Measurements from ENCODE around the gene UCP2. TPM values are rescaled to one million over a fixed set of nuclear protein-coding genes. Genes with fewer than 3 reads are reported as not detected.
"Not testable (repeated sequence)": the region's sequence is repeated elsewhere in the genome, so short reads cannot be mapped to it uniquely, and the experiment has no call there.

The UCP2 gene
- total RNA-seq, 3 donors from 2014 or later (not counting 1 experiment from before 2014, with no cell fraction given): 463 to 946 (median 562) TPM

- no peaks in the 10 kb centered on the region for H3K4me1 Mint-ChIP-seq
- WGBS (ENCODE audit: insufficient coverage): 94% methylated on average over 3 of the region's 6 CpGs
- Histone ChIP-seq H3K27ac (ENCODE audit: low read length) (no peak overlapping the region), H3K27me3 (ENCODE audit: control insufficient read depth, insufficient read depth, low read length) (no peaks in the 10 kb centered on the region), H3K4me3 (ENCODE audit: low read length) (no peak overlapping the region), H3K4me1 (ENCODE audit: control insufficient read depth, insufficient read depth, low read length) (peaks cover 13% of the 10 kb centered on the region), H3K36me3 (ENCODE audit: control insufficient read depth, insufficient read depth, low read length) (no peaks in the 10 kb centered on the region), H3K9me3 (ENCODE audit: control insufficient read depth, insufficient read depth, low read length) (no peaks in the 10 kb centered on the region)
- peak in 1 of 2 donors; percentile 55 for DNase-seq
- no peak overlapping the region for H3K27ac Mint-ChIP-seq
- intact Hi-C loops (cut with micrococcal nuclease): no loop called here
- no peak overlapping the region for H3K4me3 Mint-ChIP-seq
- H3K27me3 Mint-ChIP-seq (ENCODE audit: low read depth in 2 of 2): no peaks in the 10 kb centered on the region
- no peaks in the 10 kb centered on the region for H3K9me3 Mint-ChIP-seq
- TF ChIP-seq, protein P1, sequence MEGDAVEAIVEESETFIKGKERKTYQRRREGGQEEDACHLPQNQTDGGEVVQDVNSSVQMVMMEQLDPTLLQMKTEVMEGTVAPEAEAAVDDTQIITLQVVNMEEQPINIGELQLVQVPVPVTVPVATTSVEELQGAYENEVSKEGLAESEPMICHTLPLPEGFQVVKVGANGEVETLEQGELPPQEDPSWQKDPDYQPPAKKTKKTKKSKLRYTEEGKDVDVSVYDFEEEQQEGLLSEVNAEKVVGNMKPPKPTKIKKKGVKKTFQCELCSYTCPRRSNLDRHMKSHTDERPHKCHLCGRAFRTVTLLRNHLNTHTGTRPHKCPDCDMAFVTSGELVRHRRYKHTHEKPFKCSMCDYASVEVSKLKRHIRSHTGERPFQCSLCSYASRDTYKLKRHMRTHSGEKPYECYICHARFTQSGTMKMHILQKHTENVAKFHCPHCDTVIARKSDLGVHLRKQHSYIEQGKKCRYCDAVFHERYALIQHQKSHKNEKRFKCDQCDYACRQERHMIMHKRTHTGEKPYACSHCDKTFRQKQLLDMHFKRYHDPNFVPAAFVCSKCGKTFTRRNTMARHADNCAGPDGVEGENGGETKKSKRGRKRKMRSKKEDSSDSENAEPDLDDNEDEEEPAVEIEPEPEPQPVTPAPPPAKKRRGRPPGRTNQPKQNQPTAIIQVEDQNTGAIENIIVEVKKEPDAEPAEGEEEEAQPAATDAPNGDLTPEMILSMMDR (IDR thresholded peaks at IDR 0.05): no peak
- H3K36me3 Mint-ChIP-seq: no peaks in the 10 kb centered on the region
- ATAC-seq: peak in 1 of 3 donors; percentile 57
Observed at GRCh38 chr11:73989156-73989555, 6.5 kb upstream of the UCP2 start.

DNA sequence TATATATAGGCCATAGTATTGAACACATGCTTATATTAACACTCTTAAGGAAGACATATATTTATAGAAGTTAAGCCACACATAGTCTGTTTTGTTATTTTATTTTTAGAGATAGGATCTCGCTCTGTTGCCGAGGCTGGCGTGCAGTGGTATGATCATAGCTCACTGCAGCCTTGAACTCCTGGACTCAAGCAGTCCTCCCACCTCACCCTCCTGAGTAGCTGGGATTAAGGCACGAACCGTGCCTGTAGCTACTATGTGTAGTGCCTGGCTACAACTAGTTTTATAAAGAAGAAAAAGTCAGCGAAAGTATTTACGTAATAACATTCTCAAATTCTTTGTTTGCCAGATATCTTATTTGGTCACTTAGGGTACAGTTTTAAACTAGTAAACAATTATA lies 5.6 kb upstream of the UCP2 start:
- no peak for DNase-seq
- Histone ChIP-seq H3K4me3 (ENCODE audit: low read length) (no peak overlapping the region), H3K36me3 (ENCODE audit: control insufficient read depth, insufficient read depth, low read length) (no peaks in the 10 kb centered on the region), H3K9me3 (ENCODE audit: control insufficient read depth, insufficient read depth, low read length) (no peaks in the 10 kb centered on the region), H3K27me3 (ENCODE audit: control insufficient read depth, insufficient read depth, low read length) (no peaks in the 10 kb centered on the region), H3K27ac (ENCODE audit: low read length) (no peak overlapping the region), H3K4me1 (ENCODE audit: control insufficient read depth, insufficient read depth, low read length) (peaks cover 16% of the 10 kb centered on the region)
- H3K4me3 Mint-ChIP-seq: no peak overlapping the region
- no peaks in the 10 kb centered on the region for H3K9me3 Mint-ChIP-seq
- no peaks in the 10 kb centered on the region for H3K36me3 Mint-ChIP-seq
- H3K27me3 Mint-ChIP-seq (ENCODE audit: low read depth in 2 of 2): no peaks in the 10 kb centered on the region
- ATAC-seq: no peak
- 92% methylated on average over 5 of the region's 7 CpGs for WGBS (ENCODE audit: insufficient coverage)
- H3K4me1 Mint-ChIP-seq: peaks cover 9% of the 10 kb centered on the region in 2 donors
- TF ChIP-seq, protein P1 (IDR thresholded peaks at IDR 0.05): no peak
- H3K27ac Mint-ChIP-seq: no peak overlapping the region
- intact Hi-C loops (cut with micrococcal nuclease): no loop called here

DNA sequence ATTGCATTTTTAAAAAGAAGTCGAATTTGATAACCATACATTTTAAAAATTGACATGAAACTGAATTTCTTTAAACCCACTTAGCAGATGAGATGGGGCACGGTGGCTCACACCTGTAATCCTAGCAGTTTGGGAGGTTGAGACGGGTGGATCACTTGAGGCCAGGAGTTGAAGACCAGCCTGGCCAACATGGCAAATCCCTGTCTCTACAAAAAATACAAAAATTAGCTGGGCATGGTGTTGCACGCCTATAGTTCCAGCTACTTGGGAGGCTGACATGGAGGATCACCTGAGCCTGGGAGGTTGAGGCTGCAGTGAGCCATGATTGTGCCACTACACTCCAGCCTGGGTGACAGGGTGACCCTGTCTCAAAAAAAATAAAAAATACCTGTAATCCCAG lies 3.0 kb upstream of the UCP2 start:
- intact Hi-C loops (cut with micrococcal nuclease); H3K27ac Mint-ChIP-seq: not testable (repeated sequence)

GRCh38 chr11:73983741-73984538 lies 1.3 kb upstream of the UCP2 start:
- Mint-ChIP-seq H3K36me3 (no peaks in the 10 kb centered on the region), H3K4me3 (peak overlapping the region; percentile 100), H3K9me3 (no peaks in the 10 kb centered on the region), H3K27me3 (ENCODE audit: low read depth in 2 of 2) (no peaks in the 10 kb centered on the region), H3K4me1 (peaks cover 46 to 50% of the 10 kb centered on the region in 2 donors), H3K27ac (peak overlapping the region; percentile 97 to 99)
- 68% methylated on average over 15 of the region's 18 CpGs for WGBS (ENCODE audit: insufficient coverage)
- DNase-seq (peak in 1 of 2 donors; percentile 49), ATAC-seq (no peak)
- H3K4me1 ChIP-seq (ENCODE audit: control insufficient read depth, insufficient read depth, low read length): peaks cover 40% of the 10 kb centered on the region
- H3K4me3 ChIP-seq (ENCODE audit: low read length): peak overlapping the region; percentile 97
- H3K27me3 ChIP-seq (ENCODE audit: control insufficient read depth, insufficient read depth, low read length): no peaks in the 10 kb centered on the region
- H3K9me3 ChIP-seq (ENCODE audit: control insufficient read depth, insufficient read depth, low read length): no peaks in the 10 kb centered on the region
- TF ChIP-seq, protein P1 (IDR thresholded peaks at IDR 0.05): no peak
- intact Hi-C loops (cut with micrococcal nuclease): loop anchor here (1.0 to 5.0 kb wide), 3 partner anchors 11 to 188 kb away; partner anchors contain the start of genes C2CD3 and PPME1
- peaks cover 21% of the 10 kb centered on the region for H3K36me3 ChIP-seq (ENCODE audit: control insufficient read depth, insufficient read depth, low read length)
- H3K27ac ChIP-seq (ENCODE audit: low read length): peak overlapping the region; percentile 98

More for the DNA sequence above, 3.0 kb upstream of the UCP2 start:
- WGBS (ENCODE audit: insufficient coverage): 100% methylated on average over 4 of the region's 4 CpGs
- not testable (repeated sequence) for H3K9me3 Mint-ChIP-seq; H3K36me3 ChIP-seq (ENCODE audit: control insufficient read depth, insufficient read depth, low read length); H3K27ac ChIP-seq (ENCODE audit: low read length); H3K27me3 ChIP-seq (ENCODE audit: control insufficient read depth, insufficient read depth, low read length); DNase-seq; H3K9me3 ChIP-seq (ENCODE audit: control insufficient read depth, insufficient read depth, low read length); H3K27me3 Mint-ChIP-seq (ENCODE audit: low read depth in 2 of 2); H3K36me3 Mint-ChIP-seq; ATAC-seq; H3K4me3 ChIP-seq (ENCODE audit: low read length); H3K4me3 Mint-ChIP-seq
- H3K4me1 Mint-ChIP-seq: peaks cover 33% of the 10 kb centered on the region in 2 donors
- H3K4me1 ChIP-seq (ENCODE audit: control insufficient read depth, insufficient read depth, low read length): peaks cover 23% of the 10 kb centered on the region

All from natural killer cell (primary cell).